Activated CD4-positive, alpha-beta T cell treated with anti-CD3 and anti-CD28 coated beads for 4 hours (primary cell): ENCODE results near the gene CIAO3.
"Not testable (repeated sequence)": the region's sequence is repeated elsewhere in the genome, so short reads cannot be mapped to it uniquely, and the experiment has no call there.

Experiments
- DNase-seq, 2 donors: peaks; one replicate each; pipeline ENCODE4 v3.0.0-alpha.2; 2020

The CIAO3 gene

GRCh38 chr16:740764-741505, at the start of gene CIAO3:
TSS of gene CIAO3 (minus strand) at chr16:740997. CDS start at chr16:740985, 12 bp downstream.
- DNase-seq = peak; percentile 88 to 92

GRCh38 chr16:790086-790485, 49.3 kb upstream of the CIAO3 start:
- no peak for DNase-seq

- no peak for DNase-seq
These were observed 48.5 kb upstream of the CIAO3 start for GRCh38 chr16:789191-789850.

- DNase-seq = peak; percentile 90 to 91
These were observed 47.8 kb upstream of the CIAO3 start, which contains the start of gene CHTF18 for GRCh38 chr16:788399-789126. TSS of gene CHTF18 (plus strand) at chr16:788620. CDS start at chr16:788685, 65 bp downstream.

- peak; percentile 15 to 24 for DNase-seq
These were observed 47.2 kb upstream of the CIAO3 start, which contains the start of gene RPUSD1 for GRCh38 chr16:787978-788398. TSS of gene RPUSD1 (minus strand) at chr16:788381. CDS start at chr16:787737, 644 bp downstream.

- DNase-seq = no peak
These were observed 46.6 kb upstream of the CIAO3 start for GRCh38 chr16:787321-787966.

GRCh38 chr16:785563-786535, 45.1 kb upstream of the CIAO3 start:
- DNase-seq = peak; percentile 73 to 79

- no peak for DNase-seq
These were observed 43.6 kb upstream of the CIAO3 start for GRCh38 chr16:784431-784830.

GRCh38 chr16:783404-784161, 42.8 kb upstream of the CIAO3 start:
- no peak for DNase-seq

GRCh38 chr16:782766-783403, 42.1 kb upstream of the CIAO3 start:
- DNase-seq = no peak

GRCh38 chr16:782258-782657, 41.5 kb upstream of the CIAO3 start:
- no peak for DNase-seq

- DNase-seq = no peak
These were observed 40.7 kb upstream of the CIAO3 start for GRCh38 chr16:781346-782010.

GRCh38 chr16:780296-780695, 39.5 kb upstream of the CIAO3 start:
- no peak for DNase-seq

GRCh38 chr16:779561-779960, 38.8 kb upstream of the CIAO3 start:
- no peak for DNase-seq

- no peak for DNase-seq
These were observed 38.2 kb upstream of the CIAO3 start for GRCh38 chr16:778909-779527.

GRCh38 chr16:778447-778846, 37.6 kb upstream of the CIAO3 start:
- DNase-seq = no peak

GRCh38 chr16:777826-778225, 37.0 kb upstream of the CIAO3 start:
- DNase-seq = no peak

- no peak for DNase-seq
These were observed 36.0 kb upstream of the CIAO3 start for GRCh38 chr16:776824-777223.

- DNase-seq = not testable (repeated sequence)
These were observed 35.5 kb upstream of the CIAO3 start for GRCh38 chr16:776298-776697.
